ENCODE data around the gene CDC20B. TPM values are rescaled to one million over a fixed set of nuclear protein-coding genes. Genes with fewer than 3 reads are reported as not detected.

The CDC20B gene
- total and polyA plus RNA-seq, 3 donors from 2014 or later = 2.8 to 15.6 (median 4.8) TPM

- Histone ChIP-seq H3K4me3 (no peak overlapping the region), H3K36me3 (ENCODE audit: low read depth, missing control alignments) (no peaks in the 10 kb centered on the region), H3K4me1 (peaks cover 5% of the 10 kb centered on the region), H3K27me3 (no peaks in the 10 kb centered on the region), H3K27ac (no peak overlapping the region), H3K9me3 (no peaks in the 10 kb centered on the region)
- WGBS, 2 donors = 53 to 56% methylated on average over 4 of the region's 4 CpGs
- DNase-seq = no peak
- intact Hi-C loops (cut with DNase I; ENCODE audit: low total_unique reads) = no loop called here
- TF ChIP-seq CTCF (IDR thresholded peaks at IDR 0.05) (no peak), POLR2A (IDR thresholded peaks at IDR 0.05) (no peak)
These were observed 46.0 kb upstream of the CDC20B start for GRCh38 chr5:55218967-55219366.

GRCh38 chr5:55211184-55211874 lies 38.4 kb upstream of the CDC20B start:
- H3K36me3 ChIP-seq (ENCODE audit: low read depth, missing control alignments) = no peaks in the 10 kb centered on the region
- no peaks in the 10 kb centered on the region for H3K4me1 ChIP-seq
- H3K9me3 ChIP-seq = no peaks in the 10 kb centered on the region
- H3K4me3 ChIP-seq = no peak overlapping the region
- no peaks in the 10 kb centered on the region for H3K27me3 ChIP-seq
- no peak overlapping the region for H3K27ac ChIP-seq
- intact Hi-C loops (cut with DNase I; ENCODE audit: low total_unique reads) = no loop called here
- WGBS, 2 donors = 88 to 91% methylated on average over 2 of the region's 2 CpGs
- no peak for TF ChIP-seq CTCF (IDR thresholded peaks at IDR 0.05)
- TF ChIP-seq POLR2A (IDR thresholded peaks at IDR 0.05) = no peak
- no peak for DNase-seq

- H3K9me3 ChIP-seq = no peaks in the 10 kb centered on the region
- intact Hi-C loops (cut with DNase I; ENCODE audit: low total_unique reads) = no loop called here
- no peak overlapping the region for H3K4me3 ChIP-seq
- H3K27ac ChIP-seq = no peak overlapping the region
- no peak for TF ChIP-seq CTCF (IDR thresholded peaks at IDR 0.05)
- TF ChIP-seq POLR2A (IDR thresholded peaks at IDR 0.05) = no peak
- no peaks in the 10 kb centered on the region for H3K27me3 ChIP-seq
- no peak for DNase-seq
- H3K36me3 ChIP-seq (ENCODE audit: low read depth, missing control alignments) = no peaks in the 10 kb centered on the region
- 61 to 78% methylated on average over 2 of the region's 2 CpGs for WGBS, 2 donors
- no peaks in the 10 kb centered on the region for H3K4me1 ChIP-seq
These were observed 32.0 kb upstream of the CDC20B start for GRCh38 chr5:55205001-55205400.

- Histone ChIP-seq H3K9me3 (no peaks in the 10 kb centered on the region), H3K36me3 (ENCODE audit: low read depth, missing control alignments) (no peaks in the 10 kb centered on the region), H3K4me3 (no peak overlapping the region), H3K27ac (no peak overlapping the region), H3K4me1 (no peaks in the 10 kb centered on the region), H3K27me3 (no peaks in the 10 kb centered on the region)
- WGBS, 2 donors = 94 to 97% methylated on average over 2 of the region's 2 CpGs
- intact Hi-C loops (cut with DNase I; ENCODE audit: low total_unique reads) = no loop called here
- no peak for TF ChIP-seq POLR2A (IDR thresholded peaks at IDR 0.05)
- no peak for TF ChIP-seq CTCF (IDR thresholded peaks at IDR 0.05)
- DNase-seq = no peak
These were observed 18.2 kb upstream of the CDC20B start for GRCh38 chr5:55191165-55191564.

Data from testis (tissue), 3 donors.